Lower leg skin (tissue), 4 donors: Measurements from ENCODE around the gene LRRC23. TPM values are rescaled to one million over a fixed set of nuclear protein-coding genes. Genes with fewer than 3 reads are reported as not detected.
A peak's percentile ranks its signal among the peaks of the same experiment; 100 is the strongest.
"Not testable (repeated sequence)": the region's sequence is repeated elsewhere in the genome, so short reads cannot be mapped to it uniquely, and the experiment has no call there.

Experiments used
- DNase-seq, 2 donors: peaks; one replicate each; pipeline ENCODE4 v3.0.0-alpha.2; 2019; ENCODE audit warnings: low spot score in 2 of 2
- H3K4me3 ChIP-seq: fragments of 200-600 bp; sonication (generic); 2 replicates; pipeline ENCODE4 v1.5.1; 2017; ENCODE audit warnings: mild to moderate bottlenecking, low read depth; ENCODE audit not compliant: poor library complexity, severe bottlenecking
- CTCF ChIP-seq, 3 donors: fragments of 450-650 bp; IDR thresholded peaks; one replicate each; pipeline ENCODE4 v1.5.1; 2016; ENCODE audit warnings: antibody characterized with exemption in 3 of 3, mild to moderate bottlenecking in 3 of 3, moderate library complexity in 2 of 3
- POLR2A ChIP-seq, 2 donors: fragments of 450-650 bp; IDR thresholded peaks; one replicate each; pipeline ENCODE4 v1.6.1; 2016 to 2017; ENCODE audit warnings: antibody characterized with exemption in 2 of 2, mild to moderate bottlenecking in 1 of 2, moderate library complexity in 1 of 2
- WGBS, 2 donors: methylation state at CpG; one replicate each; pipeline ENCODE4 v1.1.5; 2018; 5-methylcytosine and 5-hydroxymethylcytosine counted together
- intact Hi-C: fragments of 100-400 bp; cut with DNase I; formaldehyde crosslinking; loops from one replicate; pipeline ENCODE4 v1.15.0; 2023; ENCODE audit warnings: low total_unique reads
- total RNA-seq, 4 donors: library from RNA; depleted of rRNA; stranded (reverse); fragments of >200 nt; gene quantifications; one replicate each; pipeline ENCODE4 v1.1.0, GENCODE V29; 2016

Gene LRRC23
- total RNA-seq, 4 donors from 2014 or later, result 6.4 to 11.5 (median 8.2) TPM

DNA sequence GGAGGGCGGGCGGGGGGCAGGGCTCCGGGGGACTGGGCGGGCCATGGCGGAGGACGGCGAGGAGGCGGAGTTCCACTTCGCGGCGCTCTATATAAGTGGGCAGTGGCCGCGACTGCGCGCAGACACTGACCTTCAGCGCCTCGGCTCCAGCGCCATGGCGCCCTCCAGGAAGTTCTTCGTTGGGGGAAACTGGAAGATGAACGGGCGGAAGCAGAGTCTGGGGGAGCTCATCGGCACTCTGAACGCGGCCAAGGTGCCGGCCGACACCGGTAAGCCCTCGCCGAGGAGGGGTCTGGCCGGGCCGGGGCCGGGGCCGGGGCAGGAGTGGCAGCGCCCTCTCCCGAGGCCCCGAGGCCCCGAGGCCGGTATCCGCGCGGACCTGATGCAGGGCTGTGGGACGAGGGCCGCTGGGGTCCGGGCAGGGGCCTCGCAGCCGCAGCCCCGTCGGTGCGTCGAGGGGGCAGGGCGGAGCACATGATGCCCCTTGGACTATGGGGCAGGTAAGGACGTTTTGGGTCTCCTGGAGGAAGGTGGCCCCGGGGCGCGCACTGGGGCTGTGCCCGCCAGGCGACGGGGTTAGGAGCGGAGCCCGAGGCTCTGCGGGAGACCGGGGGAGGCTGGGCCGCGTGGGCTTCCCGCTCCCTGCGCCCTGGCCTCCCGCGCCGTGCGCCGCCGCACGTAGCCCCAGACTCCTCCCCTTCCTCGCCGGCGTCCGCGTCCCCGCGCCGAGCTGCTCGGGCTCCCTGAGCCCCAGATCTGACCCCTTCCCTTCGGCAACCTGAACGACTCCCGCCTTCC, 37.0 kb upstream of the LRRC23 start, which contains the start of gene TPI1:
TPI1 (plus strand) TSS at position 119 of the 798 bp plus-strand sequence; CDS start at position 155, 36 bp downstream.
- peak in 1 of 2 donors; percentile 91 for DNase-seq
- intact Hi-C loops, result no loop called here
- TF ChIP-seq CTCF (IDR thresholded peaks at IDR 0.05) (no peak), POLR2A (IDR thresholded peaks at IDR 0.05) (peak in 1 of 2 donors; percentile 93)
- H3K4me3 ChIP-seq, result peak within 1 kb of the TSS; percentile 72
- WGBS, 2 donors, result 0 to 1% methylated on average over 45 to 63 of the region's 86 CpGs

- intact Hi-C loops, result no loop called here
- WGBS, 2 donors, result 9 to 13% methylated on average over 22 of the region's 22 CpGs
- DNase-seq, result no peak
- TF ChIP-seq CTCF (IDR thresholded peaks at IDR 0.05) (no peak), POLR2A (IDR thresholded peaks at IDR 0.05) (no peak)
- H3K4me3 ChIP-seq, result peak overlapping the region; percentile 72
Measured at GRCh38 chr12:6868211-6869048, 36.2 kb upstream of the LRRC23 start.

DNA sequence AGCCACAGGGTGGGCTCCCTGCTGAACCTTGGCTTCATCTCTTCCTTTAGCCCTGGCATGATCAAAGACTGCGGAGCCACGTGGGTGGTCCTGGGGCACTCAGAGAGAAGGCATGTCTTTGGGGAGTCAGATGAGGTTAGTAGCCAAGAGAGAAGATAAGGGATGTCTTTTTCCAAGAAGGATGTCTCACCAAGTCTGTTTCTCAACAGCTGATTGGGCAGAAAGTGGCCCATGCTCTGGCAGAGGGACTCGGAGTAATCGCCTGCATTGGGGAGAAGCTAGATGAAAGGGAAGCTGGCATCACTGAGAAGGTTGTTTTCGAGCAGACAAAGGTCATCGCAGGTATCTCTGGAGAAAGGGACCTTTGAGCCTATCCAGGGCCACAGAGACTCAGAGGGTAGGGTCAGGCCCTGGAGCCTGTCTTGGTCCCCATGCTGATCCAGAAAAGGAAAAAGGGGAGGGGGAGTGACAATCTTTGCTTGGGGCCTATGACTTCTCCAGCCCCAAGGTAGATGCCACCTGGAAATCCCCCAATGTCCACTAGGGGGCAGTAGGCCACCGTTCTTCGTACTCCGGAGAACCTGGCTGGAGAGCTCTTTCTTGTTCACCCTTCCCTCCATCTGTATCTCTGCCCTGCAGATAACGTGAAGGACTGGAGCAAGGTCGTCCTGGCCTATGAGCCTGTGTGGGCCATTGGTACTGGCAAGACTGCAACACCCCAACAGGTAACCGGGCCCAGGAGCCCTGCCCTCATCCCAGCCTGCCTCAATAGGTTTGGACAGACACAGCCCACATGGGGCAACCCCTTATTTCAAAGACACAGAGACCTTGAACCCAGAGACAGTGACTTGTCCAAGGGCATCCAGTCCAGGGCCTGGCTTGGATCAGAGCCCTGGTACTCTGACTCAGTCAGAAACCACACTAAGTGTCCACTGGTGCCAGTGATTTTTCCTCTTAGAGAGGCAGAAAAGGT, 35.3 kb upstream of the LRRC23 start:
- intact Hi-C loops, result loop anchor here (10.0 kb wide), 1 partner anchor 95 kb away; no protein-coding TSS in a partner anchor
- DNase-seq, result peak; percentile 81 to 95
- no peak for TF ChIP-seq POLR2A (IDR thresholded peaks at IDR 0.05)
- TF ChIP-seq CTCF (IDR thresholded peaks at IDR 0.05), result peak in 1 of 3 donors; percentile 82
- WGBS, 2 donors, result 32 to 33% methylated on average over 12 of the region's 12 CpGs
- no peak overlapping the region for H3K4me3 ChIP-seq

- DNase-seq, H3K4me3 ChIP-seq: not testable (repeated sequence)
- intact Hi-C loops, result loop anchor here (10.0 kb wide), 1 partner anchor 94 kb away; no protein-coding TSS in a partner anchor
- 52 to 53% methylated on average over 4 of the region's 4 CpGs for WGBS, 2 donors
Measured at GRCh38 chr12:6870304-6870703, 34.3 kb upstream of the LRRC23 start.

DNA sequence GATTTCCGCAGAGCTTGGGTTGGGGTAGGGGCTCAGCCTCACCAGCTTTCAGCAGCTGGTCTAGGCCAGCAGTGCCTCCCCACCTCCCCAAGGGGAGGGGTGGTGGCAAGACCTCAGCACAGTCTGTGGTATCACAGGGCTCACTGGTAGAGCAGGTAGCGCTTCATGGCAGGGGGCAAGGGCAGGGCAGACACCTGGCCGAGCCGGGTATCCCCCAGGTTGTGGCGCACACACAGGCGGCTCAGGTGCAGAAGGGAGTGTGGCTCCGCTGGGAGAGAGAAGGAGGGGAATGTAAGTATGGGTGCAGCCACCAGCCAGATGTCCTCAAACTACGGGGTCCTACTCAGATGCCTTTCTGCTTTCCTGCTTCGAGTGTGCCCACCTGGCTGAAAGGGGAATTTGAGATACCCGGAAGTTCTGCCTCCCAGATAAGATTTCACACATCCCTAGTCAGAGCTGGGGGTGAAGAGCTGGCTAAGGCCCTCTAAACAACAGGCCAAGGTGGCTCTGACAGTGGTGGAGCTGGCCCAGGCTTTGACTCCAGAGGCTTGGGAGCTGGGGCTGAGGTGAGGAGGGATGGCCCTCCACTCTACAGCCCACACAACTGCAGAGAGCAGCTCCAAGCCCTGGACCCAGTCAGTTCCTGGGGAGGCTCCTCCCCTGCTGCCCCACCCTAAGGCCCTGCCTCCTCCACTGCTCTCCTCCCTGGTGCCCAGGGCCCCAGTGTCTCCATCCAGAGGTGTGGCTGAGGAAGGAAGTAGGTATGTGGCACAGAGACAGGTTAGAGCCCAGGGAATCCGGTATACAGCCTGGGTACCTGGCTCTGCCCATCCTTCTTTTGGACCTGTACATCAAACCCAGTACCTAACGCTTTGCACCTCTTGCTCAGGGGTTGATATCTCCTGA, 33.3 kb upstream of the LRRC23 start:
- DNase-seq, result no peak
- no peak overlapping the region for H3K4me3 ChIP-seq
- no peak for TF ChIP-seq POLR2A (IDR thresholded peaks at IDR 0.05)
- TF ChIP-seq CTCF (IDR thresholded peaks at IDR 0.05), result no peak
- WGBS, 2 donors, result 58 to 65% methylated on average over 11 to 12 of the region's 12 CpGs
- intact Hi-C loops, result loop anchor here (10.0 kb wide), 1 partner anchor 93 kb away; no protein-coding TSS in a partner anchor
